SH-SY5Y (cell line): Measurements from ENCODE around the gene ACVR2B.

Experiments
- GATA2 ChIP-seq: IDR thresholded peaks from 2 replicates; pipeline ENCODE4 v1.6.1; 2011; ENCODE audit warnings: mild to moderate bottlenecking, low read depth, low read length
- GATA3 ChIP-seq: IDR thresholded peaks from 2 replicates; pipeline ENCODE4 v1.6.1; 2011; ENCODE audit warnings: low read depth, mild to moderate bottlenecking, low read length, moderate library complexity

DNA sequence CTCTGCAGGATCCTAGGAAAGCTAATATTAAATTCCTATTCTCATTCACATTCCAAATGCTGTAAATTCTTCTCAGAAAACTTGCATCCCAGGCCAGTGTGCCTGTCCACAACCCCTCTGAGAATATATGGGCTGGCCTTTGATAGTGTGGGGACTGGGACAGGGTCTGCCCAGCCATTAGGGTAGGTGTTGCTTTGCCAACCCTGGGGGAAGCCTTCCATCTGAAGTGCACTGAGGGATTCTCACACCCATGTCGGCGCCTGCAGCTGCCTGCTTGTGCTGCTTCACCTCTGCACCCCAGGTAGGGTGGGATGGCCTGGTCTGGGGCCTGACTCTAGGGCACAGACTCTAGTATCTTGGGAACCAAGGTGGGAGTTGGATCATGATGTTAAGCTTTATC, 27.2 kb downstream of the ACVR2B start:
- TF ChIP-seq GATA3 (no peak), GATA2 (no peak)
